Large intestine (tissue), 3 donors: ENCODE results near the gene SLC23A2. TPM values are rescaled to one million over a fixed set of nuclear protein-coding genes. Genes with fewer than 3 reads are reported as not detected.

ENCODE experiments used
- DNase-seq, 2 donors: peaks; one replicate each; pipeline versions ENCODE4 v3.0.0 to v3.0.0-alpha.2; 2013
- H3K27ac ChIP-seq: one replicate; pipeline ENCODE4 v1.5.1; 2013; ENCODE audit warnings: low read length
- H3K27me3 ChIP-seq: 2 replicates; pipeline ENCODE4 v1.6.1; 2013; ENCODE audit warnings: low read length; ENCODE audit not compliant: control insufficient read depth, insufficient read depth
- H3K36me3 ChIP-seq: 2 replicates; pipeline ENCODE4 v1.6.1; 2013; ENCODE audit warnings: low read length; ENCODE audit not compliant: control insufficient read depth, insufficient read depth
- H3K4me1 ChIP-seq: one replicate; pipeline ENCODE4 v1.6.1; 2013; ENCODE audit warnings: low read length; ENCODE audit not compliant: control insufficient read depth, insufficient read depth
- H3K4me3 ChIP-seq: one replicate; pipeline ENCODE4 v1.5.1; 2013; ENCODE audit warnings: low read length
- H3K9me3 ChIP-seq: one replicate; pipeline ENCODE4 v1.6.1; 2013; ENCODE audit warnings: mild to moderate bottlenecking, low read depth, low read length, moderate library complexity; ENCODE audit not compliant: control insufficient read depth
- WGBS: methylation state at CpG from one replicate; pipeline ENCODE4 v1.1.5; 2013; ENCODE audit warnings: low lambda C conversion rate; ENCODE audit not compliant: insufficient coverage; 5-methylcytosine and 5-hydroxymethylcytosine counted together
- polyA plus RNA-seq: library from polyadenylated mRNA; unstranded; fragments of 120-200 nt; gene quantifications from one replicate; pipeline ENCODE4 v1.2.1, GENCODE V29; 2013

The SLC23A2 gene
- polyA plus RNA-seq, 1 donor, result 11.3 TPM

DNA sequence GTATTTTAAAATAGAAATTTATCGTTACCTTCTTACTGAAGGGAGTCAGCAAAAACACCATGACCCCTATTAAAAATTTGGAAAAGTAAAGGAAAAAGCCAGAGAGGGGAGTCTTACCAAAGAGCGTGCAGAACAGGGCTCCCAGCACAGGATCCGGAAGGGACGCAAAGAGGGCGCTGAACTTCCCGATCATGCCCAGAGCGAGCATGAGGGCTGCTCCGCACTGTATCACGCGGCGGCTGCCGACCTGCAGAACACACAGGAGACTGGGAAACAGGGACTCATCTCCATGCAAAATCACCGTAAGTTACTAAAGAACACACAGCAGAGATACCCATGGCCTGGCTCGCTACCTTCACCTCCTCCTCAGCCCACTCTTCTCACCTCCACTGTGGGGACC is 138.6 kb downstream of the SLC23A2 start:
- H3K27me3 ChIP-seq, result no peaks in the 10 kb centered on the region
- peaks cover 48% of the 10 kb centered on the region for H3K36me3 ChIP-seq
- WGBS, result 100% methylated on average over 1 of the region's 14 CpGs
- no peak for DNase-seq
- no peak overlapping the region for H3K4me3 ChIP-seq
- H3K9me3 ChIP-seq, result no peaks in the 10 kb centered on the region
- no peaks in the 10 kb centered on the region for H3K4me1 ChIP-seq
- no peak overlapping the region for H3K27ac ChIP-seq

DNA sequence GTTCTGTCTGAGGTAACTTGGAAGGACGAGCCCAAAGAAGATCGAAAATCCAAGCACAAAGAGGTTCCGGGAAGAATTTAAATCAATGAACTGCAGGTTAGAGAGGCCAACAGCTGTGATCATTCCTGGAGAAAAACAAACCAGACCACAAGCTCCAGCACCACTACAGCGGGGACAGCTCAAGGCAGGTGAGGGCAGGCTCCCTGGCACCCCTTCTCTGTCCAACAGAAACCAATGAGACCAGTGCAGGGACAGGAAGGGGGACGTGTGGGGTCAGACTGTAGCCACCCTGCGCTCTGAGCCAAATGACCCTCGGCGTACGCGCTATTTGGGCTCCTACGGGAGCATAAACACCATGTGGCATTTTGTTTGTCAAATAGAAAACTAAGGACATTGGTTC is 139.3 kb downstream of the SLC23A2 start:
- Histone ChIP-seq H3K9me3 (no peaks in the 10 kb centered on the region), H3K27me3 (no peaks in the 10 kb centered on the region), H3K4me3 (no peak overlapping the region), H3K36me3 (peaks cover 52% of the 10 kb centered on the region), H3K4me1 (no peaks in the 10 kb centered on the region), H3K27ac (no peak overlapping the region)
- DNase-seq, result no peak
- no CpG with 5 or more reads among the region's 11 CpGs for WGBS

DNA sequence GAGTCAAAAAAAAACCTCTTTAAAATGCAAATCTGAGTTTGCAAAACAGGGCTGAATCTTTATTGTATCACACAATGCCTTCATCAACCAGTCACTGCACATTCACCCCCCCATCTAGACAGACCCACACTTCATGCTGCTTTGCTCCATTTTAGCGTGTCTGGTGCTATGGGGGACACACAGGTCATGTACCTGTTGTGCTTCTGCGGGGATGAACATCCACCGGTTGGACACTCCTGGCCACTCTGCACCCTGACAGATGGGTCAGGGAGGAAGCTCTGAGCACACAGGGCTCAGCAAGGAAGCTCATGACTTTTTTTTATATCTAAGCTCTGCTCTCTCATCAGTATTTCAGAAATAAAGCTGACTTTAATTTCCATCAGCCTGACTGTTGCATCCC is 143.3 kb downstream of the SLC23A2 start:
- H3K27me3 ChIP-seq, result no peaks in the 10 kb centered on the region
- no peaks in the 10 kb centered on the region for H3K9me3 ChIP-seq
- H3K4me3 ChIP-seq, result no peak overlapping the region
- no CpG with 5 or more reads among the region's 3 CpGs for WGBS
- DNase-seq, result no peak
- H3K27ac ChIP-seq, result no peak overlapping the region
- peaks cover 50% of the 10 kb centered on the region for H3K36me3 ChIP-seq
- H3K4me1 ChIP-seq, result no peaks in the 10 kb centered on the region

DNA sequence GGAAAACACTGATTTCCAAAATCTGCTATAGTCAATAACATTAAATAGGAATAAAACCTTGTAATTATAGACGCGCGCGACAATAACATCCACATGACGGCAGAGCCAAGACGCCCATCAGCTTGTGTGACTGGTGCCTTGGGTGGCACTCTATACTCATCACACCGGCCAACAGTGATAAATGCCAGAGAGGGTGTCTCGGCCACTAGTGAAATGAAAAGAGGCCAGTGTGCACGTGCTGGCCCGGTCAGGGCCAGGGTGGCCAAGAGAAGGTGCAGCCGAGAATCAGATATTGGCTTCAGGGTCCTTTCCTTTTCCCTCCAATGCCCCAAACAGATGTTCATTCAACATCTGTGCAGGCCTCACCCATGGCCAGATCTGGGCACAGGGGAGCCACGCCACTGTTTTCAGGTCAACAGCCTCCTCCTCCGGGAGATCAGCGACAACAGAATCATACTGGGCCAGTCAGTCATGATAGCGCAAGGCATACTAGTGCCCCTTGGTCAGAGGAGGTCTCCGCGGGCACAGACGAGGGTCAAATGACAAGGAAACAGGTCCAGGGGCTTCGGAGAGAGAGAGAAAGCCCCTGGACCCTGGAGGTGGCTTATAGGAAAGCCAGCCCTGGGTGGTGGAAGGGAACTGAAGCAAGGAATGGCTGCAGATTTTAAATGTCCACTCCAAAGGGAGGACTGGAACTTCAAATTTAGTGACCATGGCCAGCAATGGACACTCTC is 145.1 kb downstream of the SLC23A2 start:
- peaks cover 39% of the 10 kb centered on the region for H3K36me3 ChIP-seq

DNA sequence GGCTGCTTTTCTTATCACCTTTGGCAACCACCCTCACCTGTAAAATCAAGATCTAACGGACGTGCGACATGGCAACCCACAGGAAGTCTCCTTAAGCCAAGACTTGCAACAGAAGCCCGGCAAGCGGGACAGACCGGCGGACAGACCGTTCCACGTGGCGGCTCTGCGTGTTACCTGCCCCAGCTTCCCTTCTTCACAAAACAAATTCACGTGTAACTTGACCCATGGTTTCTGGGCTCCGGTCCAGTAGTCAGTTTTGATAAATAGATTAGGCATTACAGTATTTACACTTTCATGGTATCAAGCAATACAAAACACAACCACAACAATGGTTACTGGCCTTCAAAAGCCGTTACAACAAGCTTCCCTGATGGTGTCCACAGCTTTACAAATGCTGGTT is 145.8 kb downstream of the SLC23A2 start:
- Histone ChIP-seq H3K9me3 (no peaks in the 10 kb centered on the region), H3K4me1 (no peaks in the 10 kb centered on the region), H3K27me3 (no peaks in the 10 kb centered on the region), H3K4me3 (no peak overlapping the region), H3K27ac (no peak overlapping the region), H3K36me3 (peaks cover 39% of the 10 kb centered on the region)
- DNase-seq, result no peak
- 67% methylated on average over 1 of the region's 14 CpGs for WGBS

More for the DNA sequence above, 145.1 kb downstream of the SLC23A2 start:
- no peak overlapping the region for H3K27ac ChIP-seq
- H3K27me3 ChIP-seq, result no peaks in the 10 kb centered on the region
- no peak overlapping the region for H3K4me3 ChIP-seq
- WGBS, result no CpG with 5 or more reads among the region's 19 CpGs
- no peaks in the 10 kb centered on the region for H3K9me3 ChIP-seq
- H3K4me1 ChIP-seq, result no peaks in the 10 kb centered on the region
- no peak for DNase-seq

DNA sequence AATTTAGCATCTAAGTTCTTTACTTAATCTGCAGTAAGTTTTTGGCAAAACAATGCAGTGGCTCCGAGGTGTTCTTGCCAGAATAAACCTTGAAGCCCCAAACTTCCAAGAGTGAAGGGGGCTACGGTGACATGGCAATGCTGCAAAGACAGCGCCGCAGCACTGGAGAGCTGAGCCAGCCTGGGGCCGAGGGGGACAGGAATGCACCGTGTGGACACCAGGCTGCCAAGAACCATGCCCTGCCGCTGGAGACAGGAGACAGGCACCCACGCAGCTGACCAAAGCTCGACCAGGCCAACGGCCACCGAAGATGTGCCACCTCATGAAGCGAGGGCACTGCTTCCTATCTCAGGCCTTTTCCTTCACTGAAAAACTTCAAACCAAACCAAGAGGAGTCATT is 146.2 kb downstream of the SLC23A2 start:
- no CpG with 5 or more reads among the region's 12 CpGs for whole genome bisulfite sequencing
- Histone ChIP-seq H3K4me3 (no peak overlapping the region), H3K9me3 (no peaks in the 10 kb centered on the region), H3K27ac (no peak overlapping the region), H3K4me1 (no peaks in the 10 kb centered on the region), H3K36me3 (peaks cover 35% of the 10 kb centered on the region), H3K27me3 (no peaks in the 10 kb centered on the region)
- no peak for DNase-seq

DNA sequence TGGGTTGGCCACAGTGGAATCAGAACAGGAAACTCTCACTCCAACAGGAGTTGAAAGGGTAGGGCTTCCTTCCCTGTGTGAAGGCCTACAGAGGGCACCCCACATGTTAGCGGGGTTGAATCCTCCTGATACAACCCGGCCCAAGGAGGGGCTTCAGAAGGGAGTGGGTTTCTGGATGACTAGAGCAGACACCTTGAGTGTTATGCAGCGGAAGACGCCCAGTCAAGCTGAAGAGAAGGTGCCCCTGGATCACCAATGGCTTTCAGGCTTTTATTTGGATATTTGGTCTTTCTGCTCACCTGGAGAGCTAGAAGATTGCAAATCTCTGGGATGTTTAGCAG is 146.8 kb downstream of the SLC23A2 start:
- H3K27me3 ChIP-seq, result no peaks in the 10 kb centered on the region
- H3K4me1 ChIP-seq, result no peaks in the 10 kb centered on the region
- DNase-seq, result no peak
- H3K4me3 ChIP-seq, result no peak overlapping the region
- WGBS, result no CpG with 5 or more reads among the region's 4 CpGs
- H3K9me3 ChIP-seq, result no peaks in the 10 kb centered on the region
- no peak overlapping the region for H3K27ac ChIP-seq
- H3K36me3 ChIP-seq, result peaks cover 32% of the 10 kb centered on the region

DNA sequence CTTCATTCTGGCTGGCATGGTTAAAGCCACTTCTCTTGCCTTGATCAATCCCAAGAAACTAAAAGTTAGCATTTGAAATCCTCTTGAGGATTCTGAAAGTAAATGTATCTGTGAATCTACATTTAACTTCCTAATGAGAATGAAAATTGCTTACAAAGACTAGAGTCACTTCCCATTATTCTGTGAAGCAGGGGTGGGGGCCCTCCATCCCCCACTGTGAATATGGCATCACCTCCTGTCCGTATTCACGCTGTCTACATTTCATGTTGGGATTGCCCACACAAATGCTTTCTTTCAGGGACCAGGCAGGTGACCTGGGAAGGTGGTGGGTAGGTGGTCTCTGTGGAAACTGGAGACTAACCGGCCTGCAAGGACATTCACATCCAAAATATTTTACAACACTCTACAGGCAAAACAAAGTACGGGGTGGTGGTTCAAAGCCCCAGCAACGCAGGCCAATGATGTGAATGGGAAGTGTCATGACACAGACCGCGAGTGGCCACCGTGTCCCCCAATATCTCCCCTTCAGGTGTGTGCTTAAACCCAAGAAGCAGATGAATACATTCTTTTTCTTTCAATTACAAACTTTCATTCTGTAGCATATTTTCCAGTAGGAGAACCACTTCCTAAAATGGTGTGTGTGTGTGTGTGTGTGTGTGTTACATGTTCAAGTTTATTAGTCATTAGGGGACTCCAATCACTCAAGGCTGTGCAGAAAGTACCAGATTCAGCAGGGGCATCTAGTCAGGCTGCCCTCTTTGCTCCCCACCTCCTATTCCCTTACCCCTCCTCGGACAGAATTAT is 147.4 kb downstream of the SLC23A2 start:
- Histone ChIP-seq H3K4me3 (no peak overlapping the region), H3K36me3 (peaks cover 27% of the 10 kb centered on the region), H3K27me3 (no peaks in the 10 kb centered on the region), H3K9me3 (no peaks in the 10 kb centered on the region), H3K27ac (no peak overlapping the region), H3K4me1 (no peaks in the 10 kb centered on the region)
- no CpG with 5 or more reads among the region's 9 CpGs for WGBS
- no peak for DNase-seq

DNA sequence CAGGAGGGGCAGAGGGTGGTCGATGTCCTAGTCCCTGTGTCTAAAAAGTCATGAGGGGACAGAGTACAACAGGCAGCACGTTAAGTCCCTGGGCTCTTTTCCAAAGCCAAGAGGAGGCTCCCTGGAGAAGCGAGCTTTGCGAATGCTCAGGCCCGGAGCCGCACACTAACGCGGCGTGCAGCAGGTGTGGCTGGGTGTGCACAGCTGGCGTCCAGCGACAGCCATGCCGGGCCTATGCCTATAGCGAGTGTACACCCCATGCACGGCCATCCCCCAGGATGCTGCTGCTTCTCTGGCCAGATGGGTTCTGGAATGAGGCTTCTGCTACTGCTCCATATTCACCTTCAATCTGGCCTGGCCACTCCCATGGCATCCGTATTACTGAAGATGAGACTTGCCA is 148.3 kb downstream of the SLC23A2 start:
- no peak overlapping the region for H3K4me3 ChIP-seq
- H3K27ac ChIP-seq, result no peak overlapping the region
- no peak for DNase-seq
- H3K9me3 ChIP-seq, result no peaks in the 10 kb centered on the region
- WGBS, result no CpG with 5 or more reads among the region's 15 CpGs
- peaks cover 17% of the 10 kb centered on the region for H3K36me3 ChIP-seq
- no peaks in the 10 kb centered on the region for H3K27me3 ChIP-seq
- H3K4me1 ChIP-seq, result no peaks in the 10 kb centered on the region

DNA sequence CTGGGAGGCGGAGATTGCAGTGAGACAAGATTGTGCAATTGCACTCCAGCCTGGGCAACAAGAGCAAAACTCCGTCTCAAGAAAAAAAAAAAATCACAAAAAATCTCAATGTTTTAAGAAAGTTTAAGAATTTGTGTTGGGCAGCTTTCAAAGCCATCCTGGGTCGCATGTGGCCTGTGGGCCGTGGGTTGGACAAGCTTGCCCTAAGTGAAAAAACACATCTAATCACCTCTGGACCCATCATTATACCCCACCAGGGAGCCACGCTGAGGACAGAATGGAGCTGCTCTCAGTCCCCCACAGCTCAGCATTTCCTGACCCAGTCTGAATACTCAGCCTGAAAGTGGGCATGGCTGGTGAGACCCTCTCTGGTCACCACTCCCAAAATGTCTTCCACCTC is 150.3 kb downstream of the SLC23A2 start:
- no peaks in the 10 kb centered on the region for H3K4me1 ChIP-seq
- H3K27me3 ChIP-seq, result no peaks in the 10 kb centered on the region
- DNase-seq, result no peak
- H3K4me3 ChIP-seq, result no peak overlapping the region
- H3K36me3 ChIP-seq, result peaks cover 7% of the 10 kb centered on the region
- no peak overlapping the region for H3K27ac ChIP-seq
- no peaks in the 10 kb centered on the region for H3K9me3 ChIP-seq
- WGBS, result 100% methylated on average over 1 of the region's 5 CpGs
